GM18505 (cell line): ENCODE data around the gene RBMY1E.
"Not testable (repeated sequence)": the region's sequence is repeated elsewhere in the genome, so short reads cannot be mapped to it uniquely, and the experiment has no call there.

Source experiments
- ATAC-seq: cut with Tn5 transposase; IDR thresholded peaks from one replicate; pipeline ENCODE4 v1.9.1; 2021; ENCODE audit not compliant: unreplicated experiment

Gene RBMY1E

DNA sequence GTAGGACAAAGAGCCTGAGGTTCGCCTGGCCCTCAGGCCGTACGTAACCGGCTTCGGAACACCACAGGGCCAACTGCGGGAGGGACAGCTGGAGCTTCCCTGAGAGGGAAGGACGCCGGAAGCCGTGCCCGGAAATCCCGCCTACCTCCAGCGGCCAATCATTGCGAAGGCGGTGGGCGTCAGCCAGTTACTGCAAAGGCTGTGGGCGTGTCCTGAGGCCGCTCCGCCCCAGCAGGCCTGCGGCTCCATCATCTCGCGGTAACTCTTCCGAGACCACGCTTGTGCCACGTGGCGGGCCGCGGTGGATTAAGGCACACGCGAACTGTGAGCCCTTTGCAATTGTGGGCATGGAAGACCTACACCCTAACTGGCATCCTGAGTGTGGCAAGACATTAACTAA is at the start of gene RBMY1E:
Gene RBMY1E (minus strand): TSS at position 101 of the 400 bp plus-strand sequence. CDS start 1,978 bp downstream, outside the sequence.
- ATAC-seq: not testable (repeated sequence)

GRCh38 chrY:21894426-21894825 is 23.4 kb downstream of the RBMY1E start, which contains the start of gene RBMY1D:
TSS of gene RBMY1D (minus strand) at chrY:21894526. CDS start at chrY:21892513, 2,013 bp downstream.
- ATAC-seq: not testable (repeated sequence)

- not testable (repeated sequence) for ATAC-seq
Observed at GRCh38 chrY:21869407-21870076, 48.3 kb downstream of the RBMY1E start.
